Activated CD4-positive, alpha-beta memory T cell treated with anti-CD3 and anti-CD28 coated beads, Interleukin-2, amount 10 ng/mL, durations not matched to agents 7 days and 5 days (primary cell): ENCODE measurements around the gene RASL10B. TPM values are rescaled to one million over a fixed set of nuclear protein-coding genes. Genes with fewer than 3 reads are reported as not detected.

Experiments used
- CTCF ChIA-PET: fragments of 350-600 bp; sonication (Branson Sonifier 250); formaldehyde crosslinking; loops from one replicate; lab custom pipeline; 2021; ENCODE audit warnings: antibody characterized with exemption, inconsistent platforms; lab: Charles Lee
- POLR2A ChIA-PET: fragments of 350-600 bp; sonication (Branson Sonifier 250); formaldehyde crosslinking; loops from one replicate; lab custom pipeline; 2021; ENCODE audit warnings: antibody characterized with exemption; lab: Charles Lee
- DNase-seq: peaks from one replicate; pipeline ENCODE4 v3.0.0-alpha.2; 2020
- H3K27ac Mint-ChIP-seq: one replicate; pipeline ENCODE4 v1.8.0; 2021; ENCODE audit warnings: mild to moderate bottlenecking, mixed read lengths
- H3K27me3 Mint-ChIP-seq: one replicate; pipeline ENCODE4 v1.8.0; 2021; ENCODE audit warnings: mixed read lengths
- H3K36me3 Mint-ChIP-seq: one replicate; pipeline ENCODE4 v1.8.0; 2021; ENCODE audit warnings: low read depth, mixed read lengths
- H3K4me1 Mint-ChIP-seq: one replicate; pipeline ENCODE4 v1.8.0; 2021; ENCODE audit warnings: mixed read lengths
- H3K4me3 Mint-ChIP-seq: one replicate; pipeline ENCODE4 v1.8.0; 2021; ENCODE audit warnings: mild to moderate bottlenecking, mixed read lengths
- H3K9me3 Mint-ChIP-seq: one replicate; pipeline ENCODE4 v1.8.0; 2021; ENCODE audit warnings: mixed read lengths
- total RNA-seq, 2 experiments: library from RNA; stranded (reverse); gene quantifications; one replicate each; pipeline ENCODE4 v1.2.3, GENCODE V29; 2021

RASL10B gene
- total RNA-seq, 2 experiments from 2014 or later, result 0.08 to 0.33 TPM

DNA sequence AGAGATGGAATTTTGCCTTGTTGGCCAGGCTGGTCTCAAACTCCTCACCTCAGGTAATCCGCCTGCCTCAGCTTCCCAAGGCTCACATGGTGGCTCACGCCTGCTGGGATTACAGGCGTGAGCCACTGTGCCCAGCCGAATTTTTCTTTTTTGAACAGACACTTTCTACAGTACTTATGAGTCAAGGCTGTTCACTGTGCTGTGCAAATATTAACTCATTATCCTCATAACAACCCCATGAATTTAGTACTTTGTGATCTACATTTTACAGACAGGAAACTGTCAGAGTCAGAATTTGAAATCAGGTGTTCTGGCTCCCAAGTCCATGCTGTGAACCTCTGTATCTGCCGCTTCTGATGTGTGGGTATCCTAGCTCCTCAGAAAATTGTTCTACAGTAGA lies 25.7 kb upstream of the RASL10B start:
- Mint-ChIP-seq H3K9me3 (no peaks in the 10 kb centered on the region), H3K27ac (no peak overlapping the region), H3K27me3 (no peaks in the 10 kb centered on the region), H3K4me3 (no peak overlapping the region), H3K4me1 (peaks cover 13% of the 10 kb centered on the region), H3K36me3 (peaks cover 38% of the 10 kb centered on the region)
- ChIA-PET POLR2A (no interaction called here), CTCF (no interaction called here)
- DNase-seq, result no peak

- DNase-seq, result no peak
Observed at GRCh38 chr17:35708149-35708548, 23.3 kb upstream of the RASL10B start.

GRCh38 chr17:35708951-35709350 lies 22.5 kb upstream of the RASL10B start:
- no peaks in the 10 kb centered on the region for H3K27me3 Mint-ChIP-seq
- no peaks in the 10 kb centered on the region for H3K9me3 Mint-ChIP-seq
- H3K4me1 Mint-ChIP-seq, result peaks cover 14% of the 10 kb centered on the region
- DNase-seq, result no peak
- CTCF ChIA-PET, result interaction anchor here (1.1 to 2.4 kb wide), 2 partner anchors 24 to 38 kb away, joined by 3 to 6 read pairs; no protein-coding TSS in a partner anchor
- POLR2A ChIA-PET, result interaction anchor here (0.6 to 1.6 kb wide), 2 partner anchors 9 to 131 kb away, joined by 3 read pairs; partner anchors contain the start of gene PEX12
- peaks cover 24% of the 10 kb centered on the region for H3K36me3 Mint-ChIP-seq
- no peak overlapping the region for H3K4me3 Mint-ChIP-seq
- H3K27ac Mint-ChIP-seq, result no peak overlapping the region

More at GRCh38 chr17:35708149-35708548, 23.3 kb upstream of the RASL10B start:
- ChIA-PET POLR2A (interaction anchor here (0.6 to 1.6 kb wide), 2 partner anchors 10 to 130 kb away, joined by 3 read pairs; partner anchors contain the start of gene PEX12), CTCF (no interaction called here)
- H3K4me1 Mint-ChIP-seq, result peaks cover 14% of the 10 kb centered on the region
- H3K27ac Mint-ChIP-seq, result no peak overlapping the region
- peaks cover 28% of the 10 kb centered on the region for H3K36me3 Mint-ChIP-seq
- H3K4me3 Mint-ChIP-seq, result no peak overlapping the region
- H3K9me3 Mint-ChIP-seq, result no peaks in the 10 kb centered on the region
- no peaks in the 10 kb centered on the region for H3K27me3 Mint-ChIP-seq

- no peak overlapping the region for H3K27ac Mint-ChIP-seq
- H3K36me3 Mint-ChIP-seq, result peaks cover 24% of the 10 kb centered on the region
- ChIA-PET POLR2A (no interaction called here), CTCF (interaction anchor here (1.1 to 2.4 kb wide), 2 partner anchors 25 to 37 kb away, joined by 3 to 6 read pairs; no protein-coding TSS in a partner anchor)
- H3K4me1 Mint-ChIP-seq, result peaks cover 14% of the 10 kb centered on the region
- DNase-seq, result no peak
- no peaks in the 10 kb centered on the region for H3K9me3 Mint-ChIP-seq
- no peaks in the 10 kb centered on the region for H3K27me3 Mint-ChIP-seq
- H3K4me3 Mint-ChIP-seq, result no peak overlapping the region
Observed at GRCh38 chr17:35709874-35710273, 21.6 kb upstream of the RASL10B start.

GRCh38 chr17:35710950-35711349 lies 20.5 kb upstream of the RASL10B start:
- H3K36me3 Mint-ChIP-seq, result peaks cover 24% of the 10 kb centered on the region
- H3K4me1 Mint-ChIP-seq, result peaks cover 14% of the 10 kb centered on the region
- ChIA-PET POLR2A (no interaction called here), CTCF (interaction anchor here (2.4 kb wide), 1 partner anchor 36 kb away, joined by 6 read pairs; no protein-coding TSS in a partner anchor)
- no peaks in the 10 kb centered on the region for H3K9me3 Mint-ChIP-seq
- no peak overlapping the region for H3K4me3 Mint-ChIP-seq
- no peak overlapping the region for H3K27ac Mint-ChIP-seq
- H3K27me3 Mint-ChIP-seq, result no peaks in the 10 kb centered on the region
- DNase-seq, result no peak

GRCh38 chr17:35713069-35713728 lies 18.2 kb upstream of the RASL10B start:
- Mint-ChIP-seq H3K27ac (no peak overlapping the region), H3K4me1 (peaks cover 10% of the 10 kb centered on the region), H3K27me3 (no peaks in the 10 kb centered on the region), H3K4me3 (no peak overlapping the region), H3K9me3 (no peaks in the 10 kb centered on the region), H3K36me3 (peaks cover 28% of the 10 kb centered on the region)
- ChIA-PET CTCF (no interaction called here), POLR2A (interaction anchor here (1.0 kb wide), 1 partner anchor 23 kb away, joined by 3 read pairs; no protein-coding TSS in a partner anchor)
- no peak for DNase-seq

DNA sequence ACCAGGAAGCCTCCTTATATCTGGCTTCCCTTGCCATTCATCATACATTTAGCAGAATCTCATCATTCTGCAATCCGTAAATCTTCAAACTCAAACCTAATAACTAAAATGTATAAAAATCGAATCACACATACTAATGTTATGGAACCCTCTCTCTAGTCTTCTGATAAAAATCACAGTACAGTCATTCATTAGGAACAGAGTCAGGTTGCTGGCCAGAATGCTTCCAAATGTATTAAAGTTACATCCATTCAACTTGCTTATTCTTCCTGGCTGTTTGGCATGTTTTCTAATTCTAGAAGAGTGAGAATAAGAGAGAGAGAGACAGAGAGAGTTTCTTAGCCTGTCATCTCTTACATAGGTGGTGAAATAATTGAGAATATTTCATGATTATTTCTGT lies 16.5 kb upstream of the RASL10B start:
- no peak overlapping the region for H3K27ac Mint-ChIP-seq
- no peak for DNase-seq
- H3K27me3 Mint-ChIP-seq, result no peaks in the 10 kb centered on the region
- ChIA-PET POLR2A (no interaction called here), CTCF (no interaction called here)
- H3K9me3 Mint-ChIP-seq, result no peaks in the 10 kb centered on the region
- peaks cover 3% of the 10 kb centered on the region for H3K4me1 Mint-ChIP-seq
- H3K4me3 Mint-ChIP-seq, result no peak overlapping the region
- peaks cover 31% of the 10 kb centered on the region for H3K36me3 Mint-ChIP-seq

DNA sequence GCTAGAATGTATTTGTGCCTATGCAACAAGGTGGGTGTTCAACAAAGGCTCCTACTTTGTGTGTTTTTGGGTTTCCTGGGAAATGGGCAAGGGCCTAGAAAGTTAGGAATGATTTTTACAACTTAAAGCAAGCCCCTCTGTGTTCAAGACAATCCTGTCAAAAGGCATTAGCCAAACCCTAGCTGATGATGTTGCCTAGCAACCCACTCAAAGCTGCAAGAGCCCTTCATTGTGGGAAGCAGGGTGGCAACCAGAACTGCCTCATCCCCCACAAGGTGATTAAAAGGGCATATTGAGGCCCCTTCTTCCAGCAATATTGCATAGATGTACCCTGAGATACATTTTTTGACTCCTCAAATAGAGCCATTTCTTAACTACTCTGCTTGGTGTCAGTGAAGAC lies 16.0 kb upstream of the RASL10B start:
- ChIA-PET POLR2A (no interaction called here), CTCF (no interaction called here)
- no peak overlapping the region for H3K27ac Mint-ChIP-seq
- H3K4me3 Mint-ChIP-seq, result no peak overlapping the region
- no peaks in the 10 kb centered on the region for H3K9me3 Mint-ChIP-seq
- no peaks in the 10 kb centered on the region for H3K27me3 Mint-ChIP-seq
- H3K4me1 Mint-ChIP-seq, result peaks cover 3% of the 10 kb centered on the region
- peaks cover 30% of the 10 kb centered on the region for H3K36me3 Mint-ChIP-seq
- no peak for DNase-seq

- CTCF ChIA-PET, result no interaction called here
- no peak overlapping the region for H3K27ac Mint-ChIP-seq
- H3K4me3 Mint-ChIP-seq, result no peak overlapping the region
- peaks cover 3% of the 10 kb centered on the region for H3K4me1 Mint-ChIP-seq
- peaks cover 27% of the 10 kb centered on the region for H3K36me3 Mint-ChIP-seq
- no peaks in the 10 kb centered on the region for H3K9me3 Mint-ChIP-seq
- no peak for DNase-seq
- POLR2A ChIA-PET, result no interaction called here
- no peaks in the 10 kb centered on the region for H3K27me3 Mint-ChIP-seq
Observed at GRCh38 chr17:35716173-35716572, 15.3 kb upstream of the RASL10B start.

DNA sequence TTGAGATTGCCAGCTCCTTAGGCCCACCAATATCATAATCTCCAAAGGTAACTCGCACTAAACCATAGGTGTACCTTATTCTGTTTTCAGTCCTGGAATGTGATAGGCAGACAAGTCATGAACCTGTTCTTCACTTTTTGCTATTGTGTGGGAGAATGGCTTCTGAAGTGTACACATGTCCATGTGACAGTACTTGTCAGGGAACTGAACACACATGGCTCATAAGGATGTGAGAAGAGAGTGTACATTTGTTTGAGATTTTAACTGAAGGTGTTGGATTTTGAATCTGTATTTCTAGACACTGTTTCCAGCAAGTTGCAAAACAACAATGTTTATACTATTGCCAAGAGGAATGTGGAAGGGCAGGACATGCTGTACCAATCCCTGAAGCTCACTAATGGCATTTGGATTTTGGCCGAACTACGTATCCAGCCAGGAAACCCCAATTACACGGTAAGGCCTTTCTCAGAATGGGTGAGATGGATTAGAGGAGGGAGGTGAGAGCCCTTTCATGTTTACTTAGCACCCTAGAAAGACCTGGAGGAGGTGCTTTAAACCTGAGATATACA lies 14.5 kb upstream of the RASL10B start:
- ChIA-PET POLR2A (no interaction called here), CTCF (interaction anchor here (1.7 to 2.2 kb wide), 2 partner anchors 30 to 47 kb away, joined by 6 to 8 read pairs; no protein-coding TSS in a partner anchor)
- Mint-ChIP-seq H3K9me3 (no peaks in the 10 kb centered on the region), H3K4me3 (no peak overlapping the region), H3K36me3 (peaks cover 21% of the 10 kb centered on the region), H3K4me1 (peaks cover 2% of the 10 kb centered on the region), H3K27me3 (no peaks in the 10 kb centered on the region), H3K27ac (no peak overlapping the region)
- DNase-seq, result no peak

DNA sequence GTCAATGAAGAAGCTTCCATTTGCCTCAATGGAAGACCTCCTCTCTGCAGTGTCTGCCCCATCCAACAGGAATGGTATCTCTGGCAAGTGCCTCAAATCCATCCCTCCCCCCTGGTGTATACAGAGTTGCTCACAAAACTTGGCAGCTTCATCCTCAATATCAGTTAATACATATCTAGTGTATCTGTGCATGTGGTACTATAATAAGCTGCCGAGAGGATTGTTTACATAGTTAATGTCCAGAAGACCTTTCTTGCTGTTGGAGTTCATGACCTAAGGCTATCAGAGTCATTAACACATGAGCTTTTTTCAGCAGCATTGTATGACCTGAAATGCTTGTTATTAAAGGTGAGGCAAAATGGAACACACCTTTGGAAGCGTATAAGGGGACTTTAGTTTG lies 14.0 kb upstream of the RASL10B start:
- Mint-ChIP-seq H3K4me1 (no peaks in the 10 kb centered on the region), H3K36me3 (peaks cover 21% of the 10 kb centered on the region), H3K27ac (no peak overlapping the region), H3K9me3 (no peaks in the 10 kb centered on the region), H3K27me3 (no peaks in the 10 kb centered on the region), H3K4me3 (no peak overlapping the region)
- ChIA-PET CTCF (interaction anchor here (1.7 to 2.2 kb wide), 2 partner anchors 30 to 47 kb away, joined by 6 to 8 read pairs; no protein-coding TSS in a partner anchor), POLR2A (interaction anchor here (0.7 kb wide), 1 partner anchor 9 kb away, joined by 3 read pairs; no protein-coding TSS in a partner anchor)
- DNase-seq, result no peak

- DNase-seq, result no peak
- ChIA-PET POLR2A (no interaction called here), CTCF (interaction anchor here (1.3 to 1.9 kb wide), 2 partner anchors 23 to 40 kb away, joined by 4 read pairs; no protein-coding TSS in a partner anchor)
- H3K4me3 Mint-ChIP-seq, result no peak overlapping the region
- H3K27ac Mint-ChIP-seq, result no peak overlapping the region
- H3K4me1 Mint-ChIP-seq, result no peaks in the 10 kb centered on the region
- peaks cover 49% of the 10 kb centered on the region for H3K36me3 Mint-ChIP-seq
- no peaks in the 10 kb centered on the region for H3K9me3 Mint-ChIP-seq
- H3K27me3 Mint-ChIP-seq, result no peaks in the 10 kb centered on the region
Observed at GRCh38 chr17:35723735-35724134, 7.7 kb upstream of the RASL10B start.

- CTCF ChIA-PET, result no interaction called here
- H3K9me3 Mint-ChIP-seq, result no peaks in the 10 kb centered on the region
Observed at GRCh38 chr17:35725058-35725457, 6.4 kb upstream of the RASL10B start.

More at GRCh38 chr17:35725058-35725457, 6.4 kb upstream of the RASL10B start:
- no peak overlapping the region for H3K27ac Mint-ChIP-seq
- DNase-seq, result no peak
- H3K27me3 Mint-ChIP-seq, result no peaks in the 10 kb centered on the region
- no peaks in the 10 kb centered on the region for H3K4me1 Mint-ChIP-seq
- H3K4me3 Mint-ChIP-seq, result no peak overlapping the region
- H3K36me3 Mint-ChIP-seq, result peaks cover 43% of the 10 kb centered on the region
- POLR2A ChIA-PET, result no interaction called here
